OCI-LY7 (cell line): ENCODE measurements around the gene PTPRE. TPM values are rescaled to one million over a fixed set of nuclear protein-coding genes. Genes with fewer than 3 reads are reported as not detected.

Source experiments
- BruUV-seq: library from RNA; stranded (reverse); fragments of 400-500 nt; replicated peaks from 2 replicates; lab custom pipeline; 2021; lab: Mats Ljungman, UMichigan
- CTCF ChIA-PET: fragments of 300-600 bp; sonication (Branson Sonifier 250); formaldehyde crosslinking; loops from one replicate; lab custom pipeline; 2022; ENCODE audit warnings: antibody characterized with exemption; ENCODE audit not compliant: unreplicated experiment; lab: Charles Lee
- POLR2A ChIA-PET: fragments of 300-600 bp; sonication (Branson Sonifier 250); formaldehyde crosslinking; loops from one replicate; lab custom pipeline; 2022; ENCODE audit warnings: antibody characterized with exemption; lab: Charles Lee
- DNase-seq: peaks from one replicate; pipeline ENCODE4 v3.0.0-alpha.2; 2015; ENCODE audit warnings: low spot score
- H2AFZ ChIP-seq: fragments of 200-600 bp; sonication (generic), shearing (Covaris generic); 2 replicates; pipeline ENCODE4 v1.6.1; 2014; ENCODE audit warnings: mild to moderate bottlenecking, antibody characterized with exemption, low read length, moderate library complexity
- H3K27ac ChIP-seq: fragments of 200-600 bp; sonication (generic); 2 replicates; pipeline ENCODE4 v1.5.1; 2014; ENCODE audit warnings: mixed run types, low read depth, mild to moderate bottlenecking, moderate library complexity, low read length, inconsistent platforms; ENCODE audit not compliant: poor library complexity, severe bottlenecking
- H3K36me3 ChIP-seq: fragments of 200-600 bp; sonication (generic); 2 replicates; pipeline ENCODE4 v1.6.1; 2014; ENCODE audit warnings: mild to moderate bottlenecking, antibody characterized with exemption, low read length, moderate library complexity, mixed read lengths; ENCODE audit not compliant: insufficient read depth
- H3K4me1 ChIP-seq: fragments of 200-600 bp; sonication (generic); 2 replicates; pipeline ENCODE4 v1.5.1; 2014; ENCODE audit warnings: mild to moderate bottlenecking, low read length; ENCODE audit not compliant: insufficient read depth, poor library complexity, severe bottlenecking
- H3K4me2 ChIP-seq: fragments of 200-600 bp; sonication (generic); 2 replicates; pipeline ENCODE4 v1.6.1; 2014; ENCODE audit warnings: mild to moderate bottlenecking, low read length
- H3K4me3 ChIP-seq: fragments of 200-600 bp; sonication (generic); 2 replicates; pipeline ENCODE4 v1.5.1; 2014; ENCODE audit warnings: mild to moderate bottlenecking, low read depth, low read length; ENCODE audit not compliant: poor library complexity, severe bottlenecking
- H3K79me2 ChIP-seq: fragments of 200-600 bp; sonication (generic); 2 replicates; pipeline ENCODE4 v1.6.1; 2016; ENCODE audit warnings: low read depth, mild to moderate bottlenecking, low read length, moderate library complexity, mixed read lengths; ENCODE audit not compliant: insufficient read depth
- H3K9me2 ChIP-seq: fragments of 200-600 bp; sonication (generic); 2 replicates; pipeline ENCODE4 v1.6.1; 2016; ENCODE audit warnings: mild to moderate bottlenecking, low read length, mixed read lengths; ENCODE audit not compliant: insufficient read depth
- H3K9me3 ChIP-seq: fragments of 200-600 bp; sonication (generic); 2 replicates; pipeline ENCODE4 v1.6.1; 2014; ENCODE audit warnings: mild to moderate bottlenecking, mixed run types, low read length, mixed read lengths
- H4K20me1 ChIP-seq: fragments of 200-600 bp; sonication (generic); 2 replicates; pipeline ENCODE4 v1.6.1; 2014; ENCODE audit warnings: mild to moderate bottlenecking, antibody characterized with exemption, low read length, moderate library complexity, mixed read lengths; ENCODE audit not compliant: insufficient read depth
- CTCF ChIP-seq: fragments of 200-600 bp; sonication (generic); conservative IDR thresholded peaks from 2 replicates; pipeline ENCODE4 v1.5.1; 2014; ENCODE audit warnings: mild to moderate bottlenecking, antibody characterized with exemption, low read length, moderate library complexity, mixed read lengths
- EZH2phosphoT487 ChIP-seq: fragments of 200-600 bp; sonication (generic); IDR thresholded peaks from 2 replicates; pipeline ENCODE4 v1.6.1; 2018; ENCODE audit warnings: low read depth, borderline replicate concordance, mild to moderate bottlenecking, mixed run types, antibody characterized with exemption, low read length, moderate library complexity, mixed read lengths
- intact Hi-C: fragments of 100-400 bp; cut with micrococcal nuclease; formaldehyde crosslinking; loops from one replicate; pipeline ENCODE4 v1.10.0; 2022; ENCODE audit not compliant: unreplicated experiment
- total RNA-seq, 2 experiments: library from RNA; depleted of rRNA in 1 of 2; stranded (reverse); fragments of >200 nt in 1 of 2; shearing (Covaris generic) in 1 of 2; gene quantifications; 2 replicates each; pipeline ENCODE4 v1.2.3, GENCODE V29; 2014 to 2022

PTPRE gene
- total RNA-seq, 2 experiments from 2014 or later: 6.8 to 8.3 TPM

GRCh38 chr10:127923646-127924045 lies 16.7 kb downstream of the PTPRE start:
- Histone ChIP-seq H2AFZ (peak overlapping the region; percentile 51; the same call in 1 of the 2 replicates), H3K4me1 (no peaks in the 10 kb centered on the region), H4K20me1 (no peaks in the 10 kb centered on the region), H3K79me2 (no peaks in the 10 kb centered on the region), H3K4me2 (no peak overlapping the region), H3K9me2 (no peaks in the 10 kb centered on the region), H3K4me3 (no peak overlapping the region), H3K27ac (no peak overlapping the region), H3K36me3 (no peaks in the 10 kb centered on the region), H3K9me3 (no peaks in the 10 kb centered on the region)
- ChIA-PET POLR2A (no interaction called here), CTCF (no interaction called here)
- no TSS peak for BruUV-seq
- intact Hi-C loops: no loop called here
- DNase-seq: no peak
- no peak for TF ChIP-seq EZH2phosphoT487
- TF ChIP-seq CTCF: no peak

GRCh38 chr10:127925471-127926207 lies 18.7 kb downstream of the PTPRE start:
- intact Hi-C loops: no loop called here
- no peaks in the 10 kb centered on the region for H3K9me2 ChIP-seq
- ChIA-PET POLR2A (interaction anchor here (0.6 kb wide), 1 partner anchor 1280 kb away, joined by 3 read pairs; no protein-coding TSS in a partner anchor), CTCF (no interaction called here)
- DNase-seq: no peak
- TF ChIP-seq EZH2phosphoT487 (no peak), CTCF (no peak)
- H3K4me1 ChIP-seq: no peaks in the 10 kb centered on the region
- H4K20me1 ChIP-seq: no peaks in the 10 kb centered on the region
- no peak overlapping the region for H3K4me3 ChIP-seq
- no peak overlapping the region for H3K4me2 ChIP-seq
- no peak overlapping the region for H2AFZ ChIP-seq
- no TSS peak for BruUV-seq
- H3K36me3 ChIP-seq: no peaks in the 10 kb centered on the region
- no peaks in the 10 kb centered on the region for H3K9me3 ChIP-seq
- no peak overlapping the region for H3K27ac ChIP-seq
- H3K79me2 ChIP-seq: no peaks in the 10 kb centered on the region

- intact Hi-C loops: no loop called here
- CTCF ChIA-PET: no interaction called here
- BruUV-seq: no TSS peak
- Histone ChIP-seq H2AFZ (no peak overlapping the region), H3K36me3 (no peaks in the 10 kb centered on the region), H4K20me1 (no peaks in the 10 kb centered on the region), H3K4me2 (no peak overlapping the region), H3K9me3 (no peaks in the 10 kb centered on the region), H3K4me3 (no peak overlapping the region), H3K27ac (no peak overlapping the region), H3K9me2 (no peaks in the 10 kb centered on the region), H3K79me2 (no peaks in the 10 kb centered on the region), H3K4me1 (no peaks in the 10 kb centered on the region)
- POLR2A ChIA-PET: no interaction called here
- TF ChIP-seq EZH2phosphoT487: no peak
- no peak for TF ChIP-seq CTCF
- no peak for DNase-seq
These were observed 19.6 kb downstream of the PTPRE start for GRCh38 chr10:127926455-127926854.
